NCI-H128 (cell line): ENCODE data around the gene ABLIM1.

Source experiments
- DNase-seq: peaks from one replicate; lab custom pipeline; 2025; ENCODE audit not compliant: unreplicated experiment; lab: John Stamatoyannopoulos, UW

The ABLIM1 gene

DNA sequence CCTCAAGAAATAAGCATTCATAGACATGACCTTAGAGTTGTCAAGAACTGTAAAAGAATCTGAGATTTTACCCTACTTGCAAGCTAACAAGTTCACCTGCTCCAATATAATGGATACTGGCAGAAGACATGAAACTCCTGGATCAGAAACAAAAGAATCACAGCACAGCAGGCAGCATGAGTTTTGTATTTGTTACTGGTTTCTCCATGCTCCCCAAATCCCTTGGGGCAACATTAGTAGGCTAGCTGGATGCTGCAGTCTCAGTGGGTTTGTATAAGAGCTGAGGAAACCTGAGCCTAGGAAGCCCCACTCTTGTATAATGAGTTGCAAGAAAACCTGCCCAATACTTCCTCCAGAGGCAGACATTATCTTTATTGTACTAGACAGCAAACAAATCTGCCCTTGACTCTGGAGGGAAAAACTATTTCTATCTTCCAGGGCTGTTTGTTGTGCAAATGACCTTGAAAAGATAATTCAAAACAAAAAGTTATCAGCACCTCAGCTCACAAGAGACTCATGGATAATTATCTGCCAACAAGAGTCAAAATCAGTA lies 64.8 kb downstream of the ABLIM1 start:
- no peak for DNase-seq

- DNase-seq, result no peak
These were observed 67.1 kb downstream of the ABLIM1 start for GRCh38 chr10:114590993-114591392.

DNA sequence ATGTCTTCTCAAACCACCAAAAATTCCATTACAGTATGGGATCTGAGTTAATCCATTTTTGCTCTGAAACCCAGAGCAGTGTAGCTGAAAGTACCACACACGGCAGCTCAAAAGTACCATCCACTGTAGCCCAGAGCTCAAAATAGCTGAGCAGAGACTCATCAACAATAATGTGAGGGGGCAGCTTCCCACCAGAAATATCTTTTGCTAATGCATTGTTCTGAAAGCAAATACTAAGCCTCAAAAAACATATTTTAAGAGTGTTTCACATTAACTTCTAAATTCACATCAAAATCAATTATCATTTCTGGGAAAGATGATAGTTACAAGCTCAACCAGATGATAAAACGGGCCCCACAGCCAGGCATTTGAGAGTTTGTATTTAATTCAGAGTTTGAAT lies 73.7 kb downstream of the ABLIM1 start:
- no peak for DNase-seq

DNA sequence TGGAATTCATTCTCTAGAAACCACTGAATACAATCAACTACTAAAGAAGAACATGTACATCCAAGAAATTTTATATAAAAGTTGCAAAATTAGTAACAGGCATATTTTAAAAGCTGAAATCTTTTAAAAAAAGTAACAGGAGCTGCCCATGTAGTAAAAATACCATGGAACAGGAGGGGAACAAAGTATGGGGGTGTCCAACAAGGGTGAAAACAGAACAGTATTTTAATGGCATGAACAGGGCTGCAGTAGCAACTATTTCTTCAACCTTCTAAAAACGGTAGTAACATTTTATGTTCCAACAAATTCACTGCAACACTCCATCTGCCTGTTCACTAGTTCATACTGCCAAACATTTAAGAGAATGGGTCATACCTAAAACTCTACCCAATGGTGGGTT lies 77.0 kb downstream of the ABLIM1 start:
- DNase-seq, result no peak

GRCh38 chr10:114577133-114577532 lies 80.9 kb downstream of the ABLIM1 start:
- DNase-seq, result no peak

DNA sequence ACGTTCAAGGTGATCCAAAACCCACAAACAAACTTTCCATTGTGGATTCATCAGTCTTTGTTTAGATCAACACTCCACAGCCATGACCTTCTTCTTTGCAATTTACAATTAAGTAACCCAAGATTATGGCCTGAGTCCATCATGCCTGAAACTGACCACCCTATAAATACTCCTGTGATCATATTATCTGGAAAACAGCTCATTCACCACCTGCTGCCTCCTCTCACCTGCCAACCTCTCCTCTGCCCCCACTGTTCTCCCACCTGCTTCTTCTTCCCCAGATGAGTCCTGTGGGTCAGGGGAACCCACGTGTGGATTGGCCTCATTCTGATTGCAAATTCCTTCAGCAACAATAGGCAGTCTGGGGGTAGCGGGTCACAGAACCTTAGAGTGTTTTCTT lies 81.4 kb downstream of the ABLIM1 start:
- DNase-seq, result no peak

DNA sequence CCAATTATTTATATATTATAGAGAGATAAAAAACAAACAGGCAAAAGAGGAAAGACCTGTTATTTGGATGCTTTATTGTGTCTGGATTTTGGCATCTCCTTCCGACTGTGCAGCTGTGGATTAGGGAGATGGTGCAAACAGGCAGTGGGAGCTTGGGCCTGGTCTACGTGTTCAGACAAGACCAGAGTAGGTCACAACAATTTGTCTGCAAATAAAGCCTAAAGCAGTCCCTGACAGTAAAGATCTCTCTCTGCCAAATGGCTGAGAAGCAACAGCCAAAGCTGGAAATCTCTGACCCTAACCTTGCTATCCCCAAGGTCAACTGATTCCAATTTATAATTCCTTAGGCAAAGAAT lies 82.0 kb downstream of the ABLIM1 start:
- no peak for DNase-seq

DNA sequence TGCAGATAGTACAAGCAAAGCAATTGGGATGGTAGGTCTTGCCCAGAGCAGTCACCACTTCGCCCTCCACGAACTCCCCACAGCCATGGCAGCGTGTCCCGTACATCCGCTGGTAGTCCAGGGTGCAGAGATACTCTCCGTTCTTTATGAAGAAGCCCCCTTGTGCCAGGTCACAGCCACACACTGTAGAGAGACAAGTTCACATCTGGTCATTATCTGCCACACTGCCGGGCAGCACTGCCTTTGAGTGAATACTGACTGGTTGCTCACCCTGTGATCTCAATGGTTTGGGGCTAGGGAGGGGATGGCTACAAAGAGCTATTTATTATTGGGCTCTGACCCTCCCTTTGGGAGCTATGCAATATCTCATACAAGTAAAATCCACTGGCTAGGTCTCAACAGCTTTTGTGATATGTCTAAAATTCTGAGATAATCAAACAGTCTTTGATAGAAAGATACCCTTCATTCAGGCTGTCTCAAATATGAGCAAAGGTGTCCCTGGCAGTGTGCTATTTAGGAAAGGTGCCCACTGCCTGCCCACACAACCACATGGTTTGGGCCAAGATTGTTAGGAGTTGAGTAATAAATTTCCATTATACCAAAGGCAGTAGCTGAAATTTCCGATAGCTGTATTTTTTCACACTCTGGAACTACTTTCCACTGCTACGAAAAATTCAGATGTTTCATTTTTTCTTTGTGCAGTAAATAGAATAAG lies 82.5 kb downstream of the ABLIM1 start:
- no peak for DNase-seq

- DNase-seq, result no peak
These were observed 84.6 kb downstream of the ABLIM1 start for GRCh38 chr10:114573330-114574045.

GRCh38 chr10:114571316-114571999 lies 86.6 kb downstream of the ABLIM1 start:
- no peak for DNase-seq

DNA sequence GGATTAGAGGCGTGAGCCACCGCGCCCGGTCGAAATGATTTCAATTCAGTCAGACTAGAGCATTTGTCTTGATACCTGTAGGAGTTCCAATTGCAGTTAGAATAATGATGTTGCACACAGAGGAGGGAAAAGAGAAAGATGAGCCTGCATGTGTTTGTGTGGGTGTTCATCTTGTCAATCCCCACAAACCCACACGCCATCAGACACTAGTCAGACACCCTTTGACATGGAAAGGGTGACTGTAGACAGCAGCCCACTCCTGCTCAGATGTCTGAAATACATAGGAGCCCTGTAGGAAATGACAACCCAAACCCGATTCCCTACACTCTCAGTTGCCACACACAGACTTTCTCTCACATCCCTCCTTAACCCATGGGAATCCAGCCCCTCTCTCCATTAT lies 92.0 kb downstream of the ABLIM1 start:
- DNase-seq, result no peak

DNA sequence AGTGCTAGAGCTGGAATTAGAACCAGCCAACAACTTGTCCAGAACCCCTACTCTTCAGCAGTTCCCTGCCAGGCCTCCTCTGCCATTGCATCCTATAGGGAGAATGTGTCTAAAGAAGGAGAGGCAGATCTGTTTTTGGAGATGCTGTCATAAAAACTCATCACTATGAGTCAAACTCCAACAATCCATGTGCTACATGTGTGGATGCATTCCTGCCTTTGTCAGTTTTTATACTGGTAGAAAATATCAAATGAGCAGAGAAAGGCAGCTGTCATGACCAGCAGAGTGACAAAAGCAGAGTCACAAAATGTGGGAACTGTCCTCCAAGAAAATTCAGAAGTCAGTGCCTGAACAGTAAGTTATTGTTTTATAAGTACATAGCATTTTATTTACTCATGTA lies 93.0 kb downstream of the ABLIM1 start:
- no peak for DNase-seq

DNA sequence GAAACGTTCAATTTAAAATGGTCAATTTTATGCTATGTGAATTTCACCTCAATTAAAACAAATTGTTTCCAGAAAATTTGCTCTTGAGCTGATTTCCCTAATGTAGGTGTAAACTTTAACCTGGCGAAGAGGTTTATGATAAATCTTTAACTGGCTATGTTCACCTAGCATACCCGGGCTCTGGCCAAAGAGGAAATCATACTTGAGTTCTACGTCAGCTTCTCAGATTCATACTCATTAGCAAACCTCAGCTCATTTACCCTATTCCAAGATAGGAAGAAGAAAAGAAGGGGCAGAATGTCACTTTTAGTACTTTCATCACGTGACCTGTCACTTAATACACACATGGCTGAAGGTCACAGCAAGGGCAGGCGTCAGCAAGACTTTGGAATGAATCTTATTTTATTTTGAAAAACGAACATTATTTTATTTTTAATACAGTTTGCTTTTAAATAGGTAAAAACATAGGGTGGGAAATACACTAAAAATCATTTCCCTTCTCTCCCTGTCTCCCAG lies 97.0 kb downstream of the ABLIM1 start:
- DNase-seq, result no peak

DNA sequence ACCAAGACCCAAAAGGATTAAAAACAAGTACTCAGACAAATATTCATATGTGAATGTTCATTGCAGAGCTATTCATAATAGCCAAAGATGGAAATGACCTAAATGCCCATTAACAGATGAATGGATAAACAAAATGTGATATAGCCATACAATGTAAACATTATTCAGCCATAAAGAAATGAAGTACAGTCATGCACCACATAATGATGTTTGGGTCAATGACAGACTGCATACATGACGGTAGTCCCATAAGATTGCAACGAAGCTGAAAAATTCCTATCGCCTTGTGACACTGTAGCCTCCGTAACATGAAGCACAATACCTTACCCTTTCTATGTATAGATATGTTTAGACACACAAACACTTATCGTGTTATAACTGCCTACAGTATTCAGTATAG lies 97.9 kb downstream of the ABLIM1 start:
- no peak for DNase-seq

DNA sequence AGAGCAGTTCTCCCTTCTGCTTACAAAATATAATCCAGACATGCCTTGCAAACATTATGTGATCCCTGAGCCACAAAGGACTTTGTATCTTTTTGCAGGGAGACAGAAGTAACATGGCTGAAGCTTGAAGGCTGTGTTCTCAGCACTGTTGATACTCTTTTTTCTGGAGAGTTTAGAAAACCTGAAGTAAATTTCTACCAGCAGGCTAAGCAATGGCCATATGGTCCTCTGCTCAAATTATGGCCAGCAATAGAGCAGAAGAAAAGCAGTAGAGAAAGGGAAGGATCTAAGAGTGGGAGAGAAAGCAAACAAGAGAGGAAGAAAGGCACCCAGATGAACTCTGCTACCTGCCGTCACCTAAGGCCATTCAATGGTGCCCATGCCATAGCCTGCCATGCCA lies 98.4 kb downstream of the ABLIM1 start:
- DNase-seq, result no peak

- DNase-seq, result no peak
These were observed 100.2 kb downstream of the ABLIM1 start for GRCh38 chr10:114557854-114558253.

DNA sequence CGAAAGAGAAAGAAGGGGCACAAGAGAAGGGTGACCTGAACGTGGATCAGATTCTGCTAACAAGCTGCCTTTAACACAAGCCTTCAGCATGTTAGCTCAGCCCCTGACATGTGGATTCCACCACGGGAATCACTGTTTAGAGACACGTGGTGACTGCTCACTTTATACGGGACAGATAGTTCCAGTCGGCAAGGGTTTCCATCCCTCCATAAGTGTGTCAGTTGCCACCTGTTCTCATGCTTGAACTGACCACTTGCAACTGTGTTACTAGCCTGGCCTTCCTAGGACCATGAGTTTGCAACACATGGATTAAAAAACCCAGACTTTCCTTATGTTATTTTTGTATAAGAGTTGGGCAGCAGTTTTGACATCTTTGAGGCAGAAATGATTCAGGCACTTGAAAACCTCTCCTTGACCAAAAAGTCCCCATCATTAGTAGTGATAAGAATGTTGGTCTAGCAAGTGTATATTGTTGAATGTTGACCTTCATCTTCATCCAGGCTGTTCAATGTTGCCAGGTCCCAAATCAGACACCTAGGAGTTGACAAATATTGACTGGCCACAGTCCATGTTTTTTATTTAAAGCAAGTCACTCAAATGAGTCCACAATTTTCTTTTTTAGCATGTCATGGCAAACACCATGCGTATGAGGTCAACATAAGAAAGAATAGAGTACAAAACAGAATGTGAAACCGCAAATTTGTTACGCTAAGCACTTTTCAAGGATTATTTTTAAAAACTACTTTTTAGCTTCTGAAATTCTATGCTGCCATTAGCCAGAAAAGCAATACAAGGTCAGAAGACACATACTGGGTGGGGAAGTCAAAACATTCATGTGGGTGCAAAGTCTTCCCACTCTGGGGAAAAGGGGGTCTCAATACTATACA lies 101.6 kb downstream of the ABLIM1 start:
- no peak for DNase-seq

DNA sequence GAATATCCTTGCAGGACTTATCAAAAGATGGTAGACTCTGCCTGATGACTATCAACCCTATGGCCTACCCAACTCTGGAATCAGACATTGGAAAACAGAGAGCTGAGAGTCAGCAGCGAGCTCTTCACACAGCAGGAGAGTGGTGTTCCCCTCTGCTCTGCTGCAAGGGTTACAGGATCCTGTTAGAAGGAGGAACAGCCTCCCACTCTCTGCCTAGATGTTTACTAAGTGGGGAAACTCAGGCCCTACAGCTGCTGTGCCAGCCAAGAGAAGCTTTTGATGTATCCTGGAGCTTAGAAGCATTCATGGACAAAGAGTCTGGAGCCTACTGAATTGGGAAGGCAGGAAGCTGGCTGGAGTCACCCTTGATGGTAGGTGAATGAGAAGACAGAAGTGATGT lies 104.6 kb downstream of the ABLIM1 start:
- DNase-seq, result no peak

- no peak for DNase-seq
These were observed 106.0 kb downstream of the ABLIM1 start for GRCh38 chr10:114552050-114552449.

- no peak for DNase-seq
These were observed 106.5 kb downstream of the ABLIM1 start for GRCh38 chr10:114551636-114551972.
